ENCODE data around the gene MALAT1.

MALAT1 gene

DNA sequence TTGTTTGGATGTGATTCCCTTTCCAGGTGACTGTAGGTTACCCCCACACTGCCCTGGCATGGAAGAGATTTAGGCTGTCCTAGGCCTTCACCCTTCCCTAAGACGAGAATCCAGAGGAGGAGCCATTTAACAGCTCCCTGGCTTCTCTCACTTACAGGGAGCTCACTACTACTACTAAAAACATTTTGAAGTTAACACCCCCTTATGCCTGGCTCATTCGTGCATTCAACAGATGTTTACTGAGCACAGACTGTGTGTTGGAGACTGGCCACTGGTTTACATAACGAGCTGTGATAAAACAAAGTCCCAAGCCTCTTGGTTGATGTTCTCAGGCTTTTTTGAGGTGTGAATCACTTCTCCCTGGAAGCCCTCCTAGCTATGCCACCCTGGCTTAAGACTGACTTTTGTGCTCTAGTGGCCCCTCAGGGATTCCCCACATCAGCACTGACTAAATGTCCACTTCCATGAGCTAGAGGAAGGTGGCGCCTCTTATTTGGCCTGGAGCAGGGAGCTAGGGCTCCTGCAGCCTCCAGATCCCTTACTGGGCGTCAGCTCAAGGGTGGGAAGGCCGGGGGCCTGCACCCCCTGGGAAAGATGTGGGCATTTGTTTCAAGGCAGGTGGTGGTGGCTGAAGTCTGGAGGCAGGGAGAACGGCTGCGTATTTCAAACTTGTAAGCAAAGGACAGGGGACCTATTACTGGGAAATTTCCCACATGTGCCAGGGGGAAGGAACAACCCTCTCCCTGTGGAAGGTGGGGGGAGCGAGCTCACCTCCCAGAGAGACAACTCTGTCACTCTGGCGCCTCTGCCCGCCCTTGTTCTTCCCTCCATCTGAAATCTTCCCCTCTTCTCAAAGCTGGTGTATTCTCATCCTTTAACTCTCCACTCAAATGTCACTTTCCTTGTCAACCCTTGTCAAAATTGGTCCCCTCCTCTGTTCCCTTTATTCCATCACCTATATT, 19.4 kb upstream of the MALAT1 start:
- peak; percentile 81 for DNase-seq

DNA sequence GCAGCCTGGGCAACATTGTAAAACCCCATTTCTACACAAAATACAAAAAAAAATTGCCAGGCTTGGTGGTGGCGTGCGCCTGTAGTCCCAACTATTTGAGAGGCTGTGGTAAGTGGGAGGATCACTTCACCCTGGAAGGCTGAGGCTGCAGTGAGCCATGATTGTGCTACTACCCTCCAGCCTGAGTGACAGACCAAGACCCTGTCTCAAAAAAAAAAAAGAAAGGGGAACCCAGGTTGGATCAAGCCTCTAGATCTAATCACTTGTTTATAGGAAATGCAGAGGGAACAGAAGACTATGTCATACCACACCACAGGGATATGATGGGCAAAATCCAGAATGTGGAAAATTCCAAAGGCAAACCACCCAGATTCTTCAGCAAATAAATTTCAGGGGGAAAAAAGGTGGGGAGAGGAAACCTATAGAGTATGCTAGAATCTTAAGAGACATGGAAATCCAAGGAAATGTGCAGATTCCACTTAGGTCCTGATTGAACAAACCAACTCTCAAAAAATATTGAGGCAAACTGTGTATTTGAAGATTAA, 16.5 kb upstream of the MALAT1 start:
- DNase-seq, result peak; percentile 46

DNA sequence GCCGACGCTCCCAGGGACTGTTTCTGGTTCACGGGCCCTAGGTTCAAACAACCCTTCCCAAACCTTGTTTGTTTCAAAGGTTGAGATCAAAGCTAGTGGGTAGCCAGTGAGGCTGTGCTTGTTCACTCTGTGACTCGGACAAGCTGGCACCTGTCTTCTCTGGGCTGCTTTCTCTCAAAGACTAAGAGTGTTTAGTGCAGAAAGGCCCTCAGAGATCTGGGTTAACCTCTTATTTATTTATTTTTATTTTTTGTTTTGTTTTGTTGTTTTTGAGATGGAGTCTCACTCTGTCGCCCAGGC, 13.0 kb upstream of the MALAT1 start:
- DNase-seq, result no peak

DNA sequence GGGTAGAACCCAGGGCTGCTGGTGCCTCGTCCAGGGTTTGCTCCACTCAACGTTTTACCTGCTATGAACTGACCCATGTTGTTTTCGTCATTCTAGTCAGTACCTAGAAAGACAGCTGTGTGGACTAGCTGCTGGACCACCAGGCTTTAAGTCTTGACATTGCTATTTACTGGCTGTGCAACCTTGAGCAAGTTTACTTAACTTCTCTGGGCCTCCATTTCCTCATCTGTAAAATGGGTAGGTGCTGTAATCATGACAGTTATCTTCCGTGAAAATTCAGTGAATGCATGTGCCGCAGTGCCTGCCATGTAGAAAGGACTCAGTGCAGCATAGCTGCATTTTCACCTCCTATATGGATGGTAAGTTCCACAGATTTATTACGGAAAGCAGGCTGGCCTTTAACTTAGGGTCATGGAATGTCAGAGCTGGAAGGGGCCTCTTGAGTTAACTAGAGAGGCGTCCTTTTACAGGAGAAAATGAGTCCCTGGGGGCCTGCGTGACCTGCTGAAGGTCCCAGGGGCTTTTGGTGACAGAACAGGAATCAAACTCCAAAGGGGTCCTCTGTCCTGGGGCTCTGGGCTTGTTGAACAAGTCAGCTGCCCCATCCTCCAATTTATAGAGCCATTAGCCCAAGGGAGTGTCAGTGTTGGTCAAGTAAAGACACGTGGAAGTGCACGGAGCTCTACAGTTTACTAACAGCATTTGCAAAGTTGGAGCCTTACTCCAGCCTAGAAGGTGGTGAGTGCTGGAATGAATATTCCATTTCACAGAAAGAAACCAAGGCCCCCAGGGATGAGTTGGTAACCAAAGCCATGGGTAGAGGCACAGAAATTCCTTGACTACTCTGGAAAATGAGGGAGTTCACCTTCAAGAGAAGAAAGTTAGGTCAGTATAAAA, 12.0 kb upstream of the MALAT1 start:
- DNase-seq, result no peak

DNA sequence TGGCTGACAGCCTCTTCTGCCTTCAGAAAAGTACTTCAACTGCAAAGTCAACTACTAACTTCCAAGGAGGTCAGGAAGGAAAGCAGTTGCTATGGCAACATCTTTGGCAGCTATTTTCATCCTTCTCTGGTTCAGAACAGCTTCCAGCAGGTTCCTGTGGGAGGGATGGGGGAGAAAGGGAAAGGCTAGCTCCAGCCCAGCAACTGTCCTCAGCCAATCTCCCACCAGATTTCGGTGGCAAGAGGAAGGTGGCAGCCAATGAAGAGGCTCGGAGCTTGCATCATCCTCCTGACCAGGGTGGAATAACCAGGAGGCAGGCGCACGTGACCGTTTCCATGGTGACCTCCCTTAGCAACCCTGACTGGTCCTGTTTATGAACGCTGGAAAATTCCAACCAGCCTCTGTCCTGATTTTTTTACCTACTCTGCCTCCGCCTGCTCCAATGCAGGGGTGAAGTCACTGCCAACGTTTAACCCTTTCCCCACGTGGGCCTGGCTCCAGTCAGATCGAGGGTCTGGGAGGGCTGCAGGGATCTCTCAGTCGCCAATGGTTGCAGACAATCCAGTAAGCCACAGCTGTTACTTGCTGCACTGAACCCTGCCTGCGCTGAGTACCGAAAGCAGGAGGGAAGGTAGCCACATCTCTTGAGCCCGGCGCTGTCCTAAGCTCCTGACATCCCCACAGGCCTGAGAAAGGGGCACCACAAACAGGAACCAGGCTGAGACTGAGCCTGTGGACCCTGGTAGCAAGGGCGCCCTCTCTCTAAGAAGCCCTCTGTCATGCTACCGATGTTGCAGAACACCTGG, 11.2 kb upstream of the MALAT1 start:
- DNase-seq, result peak; percentile 100

DNA sequence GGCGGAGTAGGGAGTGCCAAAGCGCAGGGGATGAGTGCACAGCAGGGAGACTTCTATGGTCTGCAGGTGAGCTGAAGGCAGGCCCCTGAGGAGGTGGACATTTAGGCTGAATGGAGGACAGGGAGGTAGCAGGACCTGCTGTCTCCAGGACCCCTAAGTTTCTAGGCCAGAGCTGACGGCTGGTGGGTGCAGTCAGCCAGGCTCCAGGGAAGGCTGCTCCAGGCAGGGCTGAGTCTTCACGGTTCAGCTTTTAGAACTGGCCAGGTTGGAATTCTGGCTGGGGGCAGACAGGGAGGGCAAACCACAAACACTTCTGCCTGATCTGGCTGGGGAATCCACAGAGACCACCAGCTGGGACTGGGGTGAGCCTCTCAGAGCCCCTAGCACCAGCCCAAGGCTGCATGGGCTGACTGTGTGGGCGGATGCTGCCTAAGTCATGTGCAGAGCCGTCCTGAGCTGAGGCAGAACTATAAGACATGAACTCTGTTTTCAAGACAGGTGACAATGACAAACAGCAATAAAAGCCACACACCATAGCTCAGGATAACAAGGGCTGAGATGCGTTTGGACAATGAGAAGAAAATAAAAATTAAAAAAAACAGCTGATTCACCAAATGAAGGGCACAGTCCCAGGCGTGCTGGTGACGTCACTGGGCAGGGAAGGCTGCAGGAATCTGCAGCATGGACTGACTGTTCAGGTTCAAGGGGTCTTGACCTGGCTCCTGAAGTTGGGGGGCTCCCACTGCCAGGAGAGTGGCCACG, 10.4 kb upstream of the MALAT1 start:
- DNase-seq, result peak; percentile 45

DNA sequence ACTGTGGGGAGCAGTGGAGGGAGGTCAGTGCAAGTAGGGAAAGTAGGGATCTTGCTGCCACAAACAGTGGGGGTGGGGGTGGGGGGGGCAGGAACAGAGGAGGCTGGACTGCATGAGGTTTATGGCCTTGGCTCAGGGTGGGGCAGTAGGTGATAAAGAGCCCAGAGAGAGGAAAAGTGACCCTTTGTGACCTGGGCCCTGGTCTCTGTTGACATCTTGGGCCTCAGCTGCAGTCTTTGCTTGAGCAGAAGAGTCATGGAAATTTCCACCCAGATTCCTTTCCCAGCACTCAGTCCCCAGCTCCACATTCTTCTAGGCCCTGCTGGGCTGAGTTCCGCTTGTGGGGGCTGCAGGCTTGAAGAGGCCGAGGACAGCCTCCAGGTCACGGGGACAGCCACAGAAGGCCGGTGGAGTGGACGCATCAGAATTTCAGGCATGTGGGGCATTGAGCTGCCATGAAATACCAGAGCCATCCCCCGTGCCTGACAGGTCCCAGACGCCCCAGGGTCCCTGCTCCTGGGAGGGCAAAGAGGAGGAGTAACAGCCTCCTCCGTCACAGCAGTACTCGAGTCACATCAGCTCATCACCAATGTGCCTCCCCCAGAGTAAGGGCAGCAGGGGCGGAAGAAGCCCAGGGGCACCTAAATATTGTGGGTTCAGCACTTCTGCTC, 9.7 kb upstream of the MALAT1 start:
- peak; percentile 80 for DNase-seq

DNA sequence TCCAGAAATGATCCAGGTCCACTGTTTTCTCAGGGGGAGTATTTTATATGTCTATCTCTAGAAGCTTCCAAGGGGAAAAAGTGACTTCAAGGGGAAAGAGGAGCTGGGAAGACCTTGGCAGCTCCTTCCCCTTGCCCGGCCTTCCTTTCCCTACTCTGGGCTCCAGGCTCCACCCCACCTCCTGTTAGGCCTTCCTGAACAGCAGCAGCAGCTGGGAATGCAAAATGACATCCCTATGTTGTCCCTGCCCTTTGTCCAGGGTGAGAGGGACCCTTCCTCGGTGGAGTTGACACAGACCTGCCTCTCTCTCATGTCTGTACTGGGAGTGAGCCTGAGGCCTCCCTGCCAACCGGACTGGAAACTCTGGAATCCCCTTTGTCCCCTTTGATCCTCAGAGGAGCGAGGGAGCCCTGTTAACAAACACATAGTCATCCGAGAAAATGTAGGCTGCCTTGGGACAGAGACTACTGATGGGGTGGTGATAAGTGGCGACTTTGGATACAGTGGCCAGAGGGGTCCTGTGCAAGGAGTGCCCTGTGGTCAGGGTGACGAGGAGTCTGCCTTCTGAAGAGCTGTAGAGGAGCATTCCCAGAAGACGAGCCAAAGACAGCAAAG, 9.0 kb upstream of the MALAT1 start:
- DNase-seq, result no peak

DNA sequence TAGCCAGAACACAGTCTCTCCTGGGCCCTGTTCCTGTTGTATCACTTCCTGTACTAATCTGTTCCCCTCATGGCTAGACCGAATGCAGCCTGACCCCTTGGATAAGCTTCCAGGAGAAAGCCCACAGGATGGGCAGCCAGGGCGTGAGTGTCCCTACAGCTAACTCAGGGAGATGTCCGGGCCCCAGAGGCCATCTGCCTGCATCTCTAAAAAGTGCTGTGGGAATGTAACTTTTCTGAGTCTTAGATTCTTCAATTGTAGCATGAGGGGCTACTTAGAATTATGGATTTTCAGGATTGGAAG, 7.7 kb upstream of the MALAT1 start:
- no peak for DNase-seq

DNA sequence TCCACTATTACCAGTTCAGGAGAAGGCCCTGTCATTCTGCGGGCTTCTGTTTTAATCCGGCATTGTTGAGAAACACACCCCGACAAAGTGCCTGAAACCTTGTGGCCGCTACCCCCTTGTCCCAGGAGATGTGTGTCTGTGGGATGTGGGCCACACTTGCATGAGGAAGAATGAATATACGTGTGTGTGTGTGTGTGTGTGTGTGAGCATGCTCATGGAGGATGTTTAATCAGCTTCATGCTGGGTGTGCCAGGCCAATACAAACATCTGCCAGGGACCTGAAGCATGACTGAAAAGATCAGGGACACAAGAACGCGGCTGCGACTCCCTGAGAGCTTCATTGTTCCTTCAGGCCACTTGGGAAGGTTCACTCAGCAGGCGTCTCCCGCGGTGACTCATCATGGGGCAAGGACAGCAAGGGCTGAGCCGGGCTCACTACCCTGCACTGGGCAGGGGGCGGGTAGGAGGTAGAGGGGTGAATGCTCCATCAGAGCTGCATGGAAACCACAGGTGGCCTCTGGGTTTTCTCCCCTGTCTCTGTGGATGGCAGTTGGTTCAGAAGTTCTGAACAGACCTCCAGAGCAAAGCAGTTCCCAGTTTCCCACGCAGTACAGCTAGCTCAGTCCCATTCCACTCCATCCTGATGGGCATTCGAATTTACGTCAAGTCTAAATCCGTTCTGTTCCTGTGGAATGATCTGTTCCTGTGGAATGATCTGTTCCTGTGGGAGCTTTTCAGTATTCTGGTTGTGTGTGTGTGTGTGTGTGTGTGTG, 7.0 kb upstream of the MALAT1 start:
- peak; percentile 95 for DNase-seq

DNA sequence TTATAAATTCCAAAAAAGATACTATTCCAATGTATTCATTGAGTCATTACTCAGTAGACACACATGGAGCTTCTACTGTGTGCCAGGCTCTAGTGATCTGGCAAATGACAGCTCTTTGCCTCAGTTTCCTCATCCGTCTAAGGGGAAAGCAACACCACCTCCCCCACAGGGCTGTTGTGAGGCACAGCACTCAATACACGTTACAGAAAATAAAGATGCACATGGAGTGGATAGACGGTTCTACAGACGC, 6.5 kb upstream of the MALAT1 start:
- no peak for DNase-seq

DNA sequence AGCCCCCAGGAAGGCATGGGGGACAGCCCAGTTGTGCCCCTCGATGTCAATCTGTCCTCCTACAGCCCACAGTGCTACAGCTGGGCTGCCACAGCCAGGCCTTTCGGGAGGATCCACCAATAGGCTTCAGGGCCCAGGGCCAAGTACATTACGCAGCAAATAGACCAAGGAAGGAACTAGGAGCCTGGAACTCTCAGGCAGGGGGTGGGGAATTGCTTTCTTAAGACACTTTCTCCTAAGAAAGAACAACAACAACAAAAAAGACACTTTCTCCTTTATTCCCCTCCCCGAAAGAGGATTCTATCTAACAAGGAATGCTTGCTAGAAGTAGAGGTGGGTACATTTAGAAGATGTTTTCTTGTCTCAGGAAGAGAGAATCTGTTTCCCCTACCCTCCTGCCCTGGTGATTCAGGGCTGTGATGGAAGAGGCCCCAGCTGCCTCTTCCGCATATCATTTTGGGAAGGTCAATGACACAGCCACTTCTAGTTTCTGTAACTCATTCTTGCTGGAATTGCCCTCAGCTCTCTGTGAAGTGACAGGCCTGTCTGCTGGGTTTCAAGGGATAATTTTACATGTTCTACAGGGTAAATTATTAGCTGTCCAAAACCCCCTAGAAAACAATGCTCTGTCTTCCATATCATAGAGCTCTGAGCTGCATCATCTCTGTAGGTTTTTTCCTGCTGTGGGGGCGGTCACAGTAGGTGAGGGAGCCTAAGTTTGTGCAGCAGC, 6.0 kb upstream of the MALAT1 start:
- DNase-seq, result peak; percentile 83

DNA sequence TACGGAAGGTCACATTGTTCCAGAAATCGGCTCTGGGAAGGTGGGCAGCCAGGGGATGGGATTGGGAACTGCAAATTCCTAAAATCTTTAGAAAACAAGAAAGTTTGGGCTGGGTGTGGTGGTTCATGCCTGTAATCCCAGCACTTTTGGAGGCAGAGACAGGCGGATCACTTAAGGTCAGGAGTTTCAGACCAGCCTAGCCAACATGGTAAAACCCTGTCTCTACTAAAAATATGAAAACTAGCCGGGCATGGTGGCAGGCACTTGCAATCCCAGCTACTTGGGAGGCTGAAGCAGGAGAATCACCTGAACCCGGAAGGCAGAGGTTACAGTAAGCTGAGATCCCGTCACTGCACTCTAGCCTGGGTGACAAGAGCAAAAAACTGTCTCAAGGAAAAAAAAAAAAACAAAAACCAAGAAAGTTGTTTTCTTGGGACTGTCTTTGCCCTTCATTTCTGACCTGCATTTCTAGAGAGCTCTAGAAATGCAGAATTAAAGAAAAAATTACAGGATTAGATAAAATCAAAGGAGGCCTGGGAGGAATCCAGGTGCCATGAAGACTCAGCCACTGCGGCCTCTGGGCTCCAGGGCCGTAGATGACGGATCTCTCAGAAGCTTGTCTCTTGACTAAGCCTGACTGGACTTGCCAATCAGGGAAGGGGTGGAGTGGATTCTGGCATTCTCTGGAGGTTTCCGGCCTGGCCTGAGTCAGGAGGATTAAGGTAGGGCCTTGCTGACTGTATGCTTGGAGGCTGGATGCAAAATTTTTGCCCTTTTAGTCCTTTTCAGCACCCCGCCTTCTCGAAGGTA, 5.3 kb upstream of the MALAT1 start:
- DNase-seq, result peak; percentile 94

DNA sequence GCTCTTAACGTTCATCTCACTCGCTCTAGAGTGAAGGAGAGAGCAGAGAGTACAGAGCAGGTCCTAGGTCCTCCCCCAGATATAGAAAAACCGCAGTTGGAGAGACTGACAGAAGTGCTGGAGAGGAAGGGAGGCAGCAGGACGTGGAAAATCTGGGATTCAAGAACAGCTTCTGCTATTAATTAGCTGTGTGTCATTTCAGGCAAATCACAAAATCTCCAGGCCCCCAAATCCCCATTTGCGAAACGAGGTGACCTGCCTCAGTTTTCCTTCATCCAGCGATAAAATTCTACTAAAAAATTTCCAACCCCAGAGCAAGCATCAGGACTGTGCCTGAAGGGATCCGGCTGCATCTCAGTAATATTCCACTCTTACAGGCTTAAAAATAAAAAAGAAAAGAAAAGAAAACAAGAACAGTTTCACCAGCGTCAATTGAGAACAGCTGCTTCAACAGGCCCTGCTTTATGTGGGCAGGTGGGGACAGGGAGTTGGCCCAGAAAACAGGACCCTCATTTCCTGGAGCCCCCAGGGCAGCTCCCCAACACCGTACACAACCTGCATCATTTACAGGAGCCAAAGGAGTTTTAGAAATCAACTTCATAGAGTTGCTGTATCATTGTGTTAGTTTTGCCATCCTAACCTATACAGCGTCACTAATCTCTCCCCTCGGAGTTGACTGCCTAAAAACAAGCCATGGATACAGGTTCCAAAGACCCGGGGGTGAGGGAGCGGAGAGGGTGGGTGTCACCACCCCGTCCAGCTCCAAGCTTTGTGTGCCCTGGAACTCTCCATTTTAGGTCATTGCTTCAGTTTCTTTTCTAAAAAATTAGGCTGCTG, 2.3 kb upstream of the MALAT1 start:
- DNase-seq, result peak; percentile 78

DNA sequence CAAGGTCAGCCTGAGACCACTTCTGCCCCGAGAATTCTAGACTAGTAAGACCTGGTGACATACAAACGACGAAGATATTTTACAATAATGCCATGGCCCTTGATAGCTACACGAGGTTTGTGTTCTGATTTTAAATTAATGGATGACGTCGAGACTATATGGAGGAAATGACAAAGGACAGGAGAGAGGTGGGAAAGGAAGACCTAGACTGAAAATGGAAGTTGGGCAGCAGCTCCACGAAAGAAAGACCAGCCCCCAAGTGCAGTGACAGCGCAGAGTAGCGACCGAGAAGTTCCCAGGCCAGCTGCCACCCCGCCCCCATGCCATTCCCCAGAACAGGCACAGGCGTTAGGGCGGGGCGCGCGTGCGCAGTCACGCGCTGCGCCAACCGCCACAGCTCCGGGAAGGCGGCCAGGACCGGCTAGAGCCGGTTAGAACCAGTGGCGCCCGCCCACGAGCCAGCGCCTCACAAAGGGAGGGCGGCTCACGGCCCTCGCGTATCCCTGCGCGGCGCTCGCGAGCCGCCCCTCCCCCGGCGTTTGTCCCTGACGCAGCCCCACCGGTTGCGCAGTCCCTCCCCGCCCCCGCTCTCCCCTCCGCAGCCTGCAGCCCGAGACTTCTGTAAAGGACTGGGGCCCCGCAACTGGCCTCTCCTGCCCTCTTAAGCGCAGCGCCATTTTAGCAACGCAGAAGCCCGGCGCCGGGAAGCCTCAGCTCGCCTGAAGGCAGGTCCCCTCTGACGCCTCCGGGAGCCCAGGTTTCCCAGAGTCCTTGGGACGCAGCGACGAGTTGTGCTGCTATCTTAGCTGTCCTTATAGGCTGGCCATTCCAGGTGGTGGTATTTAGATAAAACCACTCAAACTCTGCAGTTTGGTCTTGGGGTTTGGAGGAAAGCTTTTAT, 1.5 kb upstream of the MALAT1 start:
- peak; percentile 99 for DNase-seq

DNA sequence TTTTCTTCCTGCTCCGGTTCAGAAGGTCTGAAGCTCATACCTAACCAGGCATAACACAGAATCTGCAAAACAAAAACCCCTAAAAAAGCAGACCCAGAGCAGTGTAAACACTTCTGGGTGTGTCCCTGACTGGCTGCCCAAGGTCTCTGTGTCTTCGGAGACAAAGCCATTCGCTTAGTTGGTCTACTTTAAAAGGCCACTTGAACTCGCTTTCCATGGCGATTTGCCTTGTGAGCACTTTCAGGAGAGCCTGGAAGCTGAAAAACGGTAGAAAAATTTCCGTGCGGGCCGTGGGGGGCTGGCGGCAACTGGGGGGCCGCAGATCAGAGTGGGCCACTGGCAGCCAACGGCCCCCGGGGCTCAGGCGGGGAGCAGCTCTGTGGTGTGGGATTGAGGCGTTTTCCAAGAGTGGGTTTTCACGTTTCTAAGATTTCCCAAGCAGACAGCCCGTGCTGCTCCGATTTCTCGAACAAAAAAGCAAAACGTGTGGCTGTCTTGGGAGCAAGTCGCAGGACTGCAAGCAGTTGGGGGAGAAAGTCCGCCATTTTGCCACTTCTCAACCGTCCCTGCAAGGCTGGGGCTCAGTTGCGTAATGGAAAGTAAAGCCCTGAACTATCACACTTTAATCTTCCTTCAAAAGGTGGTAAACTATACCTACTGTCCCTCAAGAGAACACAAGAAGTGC, 661 bp upstream of the MALAT1 start:
- DNase-seq, result peak; percentile 72

DNA sequence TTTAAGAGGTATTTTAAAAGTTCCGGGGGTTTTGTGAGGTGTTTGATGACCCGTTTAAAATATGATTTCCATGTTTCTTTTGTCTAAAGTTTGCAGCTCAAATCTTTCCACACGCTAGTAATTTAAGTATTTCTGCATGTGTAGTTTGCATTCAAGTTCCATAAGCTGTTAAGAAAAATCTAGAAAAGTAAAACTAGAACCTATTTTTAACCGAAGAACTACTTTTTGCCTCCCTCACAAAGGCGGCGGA, 193 bp upstream of the MALAT1 start:
- no peak for DNase-seq

Data from fibroblast of skin of right quadriceps (primary cell).